ENCODE data around the gene SPRR1B. TPM values are rescaled to one million over a fixed set of nuclear protein-coding genes. Genes with fewer than 3 reads are reported as not detected.

The SPRR1B gene
- total and polyA plus RNA-seq, 2 of the 13 experiments (the other 11 are each of a cell fraction or from before 2014, with no cell fraction given): not detected

DNA sequence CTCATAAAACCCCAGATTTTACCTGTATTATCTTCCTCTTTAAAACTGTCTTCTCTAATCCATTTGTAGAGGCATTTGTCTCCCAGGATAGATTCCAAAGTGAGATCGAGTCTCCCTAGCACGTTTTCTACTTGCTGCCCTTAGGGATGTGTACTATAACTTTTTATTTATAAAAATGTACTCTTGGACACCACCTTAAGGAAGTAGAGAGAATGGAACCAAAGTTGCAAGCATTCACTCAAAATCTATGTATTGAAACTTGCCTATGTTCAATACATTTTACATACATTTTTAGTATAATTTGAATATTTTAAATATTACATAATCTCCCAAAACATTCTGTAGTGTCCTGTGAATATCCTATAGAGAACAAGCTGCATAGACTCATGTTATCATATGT lies 27.2 kb downstream of the SPRR1B start:
- H3K4me3 ChIP-seq (replicated peaks in 1 of 3; ENCODE audit: insufficient read depth in 1 of 3, low read depth in 2 of 3, low read length in 3 of 3): no peak overlapping the region
- ATAC-seq (no peak), DNase-seq (ENCODE audit: low spot score) (no peak), FAIRE-seq (no peak)
- H3K79me2 ChIP-seq (ENCODE audit: insufficient read depth, low read length): no peaks in the 10 kb centered on the region
- 0% methylated on average over 2 of the region's 2 CpGs for WGBS (ENCODE audit: low lambda C conversion rate)
- H3K4me1 ChIP-seq (ENCODE audit: insufficient read depth, low read length): no peaks in the 10 kb centered on the region
- intact Hi-C loops (cut with micrococcal nuclease; ENCODE audit: unreplicated experiment): no loop called here
- no peak for TF ChIP-seq JDP2 (CRISPR knock-in tag; IDR thresholded peaks at IDR 0.05; ENCODE audit: borderline replicate concordance)
- no peak for TF ChIP-seq ZNF792 (CRISPR knock-in tag; IDR thresholded peaks at IDR 0.05)
- TF ChIP-seq, protein P1, sequence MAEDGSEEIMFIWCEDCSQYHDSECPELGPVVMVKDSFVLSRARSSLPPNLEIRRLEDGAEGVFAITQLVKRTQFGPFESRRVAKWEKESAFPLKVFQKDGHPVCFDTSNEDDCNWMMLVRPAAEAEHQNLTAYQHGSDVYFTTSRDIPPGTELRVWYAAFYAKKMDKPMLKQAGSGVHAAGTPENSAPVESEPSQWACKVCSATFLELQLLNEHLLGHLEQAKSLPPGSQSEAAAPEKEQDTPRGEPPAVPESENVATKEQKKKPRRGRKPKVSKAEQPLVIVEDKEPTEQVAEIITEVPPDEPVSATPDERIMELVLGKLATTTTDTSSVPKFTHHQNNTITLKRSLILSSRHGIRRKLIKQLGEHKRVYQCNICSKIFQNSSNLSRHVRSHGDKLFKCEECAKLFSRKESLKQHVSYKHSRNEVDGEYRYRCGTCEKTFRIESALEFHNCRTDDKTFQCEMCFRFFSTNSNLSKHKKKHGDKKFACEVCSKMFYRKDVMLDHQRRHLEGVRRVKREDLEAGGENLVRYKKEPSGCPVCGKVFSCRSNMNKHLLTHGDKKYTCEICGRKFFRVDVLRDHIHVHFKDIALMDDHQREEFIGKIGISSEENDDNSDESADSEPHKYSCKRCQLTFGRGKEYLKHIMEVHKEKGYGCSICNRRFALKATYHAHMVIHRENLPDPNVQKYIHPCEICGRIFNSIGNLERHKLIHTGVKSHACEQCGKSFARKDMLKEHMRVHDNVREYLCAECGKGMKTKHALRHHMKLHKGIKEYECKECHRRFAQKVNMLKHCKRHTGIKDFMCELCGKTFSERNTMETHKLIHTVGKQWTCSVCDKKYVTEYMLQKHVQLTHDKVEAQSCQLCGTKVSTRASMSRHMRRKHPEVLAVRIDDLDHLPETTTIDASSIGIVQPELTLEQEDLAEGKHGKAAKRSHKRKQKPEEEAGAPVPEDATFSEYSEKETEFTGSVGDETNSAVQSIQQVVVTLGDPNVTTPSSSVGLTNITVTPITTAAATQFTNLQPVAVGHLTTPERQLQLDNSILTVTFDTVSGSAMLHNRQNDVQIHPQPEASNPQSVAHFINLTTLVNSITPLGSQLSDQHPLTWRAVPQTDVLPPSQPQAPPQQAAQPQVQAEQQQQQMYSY (CRISPR knock-in tag; IDR thresholded peaks at IDR 0.05): no peak
- no peak for TF ChIP-seq SIN3A (IDR thresholded peaks at IDR 0.05; ENCODE audit: borderline replicate concordance, low read depth, low read length)
- TF ChIP-seq, protein P2, sequence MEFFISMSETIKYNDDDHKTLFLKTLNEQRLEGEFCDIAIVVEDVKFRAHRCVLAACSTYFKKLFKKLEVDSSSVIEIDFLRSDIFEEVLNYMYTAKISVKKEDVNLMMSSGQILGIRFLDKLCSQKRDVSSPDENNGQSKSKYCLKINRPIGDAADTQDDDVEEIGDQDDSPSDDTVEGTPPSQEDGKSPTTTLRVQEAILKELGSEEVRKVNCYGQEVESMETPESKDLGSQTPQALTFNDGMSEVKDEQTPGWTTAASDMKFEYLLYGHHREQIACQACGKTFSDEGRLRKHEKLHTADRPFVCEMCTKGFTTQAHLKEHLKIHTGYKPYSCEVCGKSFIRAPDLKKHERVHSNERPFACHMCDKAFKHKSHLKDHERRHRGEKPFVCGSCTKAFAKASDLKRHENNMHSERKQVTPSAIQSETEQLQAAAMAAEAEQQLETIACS (CRISPR knock-in tag; IDR thresholded peaks at IDR 0.05): no peak
- no TSS peak for BruUV-seq (replicated peaks)
- H4K20me1 ChIP-seq (ENCODE audit: insufficient read depth, low read length): no peaks in the 10 kb centered on the region
- no peak overlapping the region for H3K27ac ChIP-seq (ENCODE audit: extremely low read length, insufficient read depth, low read length)
- H3K36me3 ChIP-seq (replicated peaks in 1 of 2; ENCODE audit: control insufficient read depth in 1 of 2, insufficient read depth in 2 of 2, low read length in 2 of 2): no peaks in the 10 kb centered on the region
- H2AFZ ChIP-seq (ENCODE audit: low read length): no peak overlapping the region
- ChIA-PET CTCF (ENCODE audit: low intra/inter-chr PET ratio, low total read pairs) (no interaction called here), POLR2A (no interaction called here)
- H3K9ac ChIP-seq (ENCODE audit: insufficient read depth, low read depth, low read length): no peak overlapping the region
- no peaks in the 10 kb centered on the region for H3K9me3 ChIP-seq (ENCODE audit: low read length)
- in situ Hi-C loops (cut with HindIII; ENCODE audit: extremely low pct_ligation_motif_present, low pct_unique_long_range_greater_than_20kb): no loop called here
- H3K4me2 ChIP-seq (ENCODE audit: low read depth, low read length): no peak overlapping the region
- no peaks in the 10 kb centered on the region for H3K27me3 ChIP-seq (ENCODE audit: control insufficient read depth in 1 of 2, insufficient read depth in 2 of 2, low read length in 2 of 2)
